Body of pancreas (tissue), 4 donors: Measurements from ENCODE around the gene CCR6. TPM values are rescaled to one million over a fixed set of nuclear protein-coding genes. Genes with fewer than 3 reads are reported as not detected.

ENCODE experiments used
- ATAC-seq: fragments of 150-250 bp; one replicate; pipeline ENCODE4 v1.9.1; 2016
- DNase-seq, 4 donors: peaks; one replicate each; pipeline ENCODE4 v3.0.0-alpha.2; 2019
- H3K27ac ChIP-seq, 4 donors: fragments of 200-600 bp; sonication (generic); 1 replicate in 3 of 4; 2 replicates in 1 of 4; pipeline versions ENCODE4 v1.5.1 to v1.6.1; 2016 to 2019; ENCODE audit warnings: mild to moderate bottlenecking in 1 of 4, mixed read lengths in 1 of 4, moderate library complexity in 1 of 4
- H3K27me3 ChIP-seq, 2 donors: fragments of 200-600 bp; sonication (generic); one replicate each; pipeline ENCODE4 v1.6.0; 2016; ENCODE audit warnings: mild to moderate bottlenecking in 1 of 2
- H3K36me3 ChIP-seq, 2 donors: fragments of 200-600 bp; sonication (generic); replicated peaks in 1 of 2; 2 replicates each; pipeline ENCODE4 v1.5.1; 2016; ENCODE audit warnings: low read depth in 2 of 2; ENCODE audit not compliant: insufficient read depth in 1 of 2
- H3K4me1 ChIP-seq: fragments of 200-600 bp; sonication (generic); one replicate; pipeline ENCODE4 v1.6.0; 2016
- H3K4me3 ChIP-seq, 2 donors: fragments of 200-600 bp; sonication (generic); 1 replicate in 1 of 2; 2 replicates in 1 of 2; pipeline ENCODE4 v1.5.1; 2016 to 2019
- H3K9me3 ChIP-seq, 3 donors: fragments of 200-600 bp; sonication (generic); 1 replicate in 2 of 3; 2 replicates in 1 of 3; pipeline ENCODE4 v1.5.1; 2016
- POLR2A ChIP-seq, 3 donors: fragments of 450-650 bp; IDR thresholded peaks; one replicate each; pipeline ENCODE4 v1.6.1; 2016; ENCODE audit warnings: antibody characterized with exemption in 3 of 3, mild to moderate bottlenecking in 2 of 3
- WGBS, 2 donors: methylation state at CpG; one replicate each; pipeline ENCODE4 v1.1.5; 2017; 5-methylcytosine and 5-hydroxymethylcytosine counted together
- intact Hi-C: fragments of 100-400 bp; cut with DNase I; formaldehyde crosslinking; loops from one replicate; pipeline ENCODE4 v1.15.1; 2023
- total RNA-seq, 2 donors: library from RNA; depleted of rRNA; stranded (reverse); fragments of >200 nt; gene quantifications; one replicate each; pipeline ENCODE4 v1.1.0, GENCODE V29; 2016
- TF ChIP-seq, protein P1 (sequence below), 7 experiments: fragments of 450-650 bp in 4 of 7; fragments of 200-600 bp in 3 of 7; sonication (generic) in 3 of 7; IDR thresholded peaks; one replicate each; pipeline ENCODE4 v1.5.1; 2016 to 2019; ENCODE audit warnings: antibody characterized with exemption in 7 of 7

CCR6 gene
- total RNA-seq, 2 donors from 2014 or later: not detected

GRCh38 chr6:167130712-167131684 lies 8.1 kb downstream of the CCR6 start:
- TF ChIP-seq, protein P1, sequence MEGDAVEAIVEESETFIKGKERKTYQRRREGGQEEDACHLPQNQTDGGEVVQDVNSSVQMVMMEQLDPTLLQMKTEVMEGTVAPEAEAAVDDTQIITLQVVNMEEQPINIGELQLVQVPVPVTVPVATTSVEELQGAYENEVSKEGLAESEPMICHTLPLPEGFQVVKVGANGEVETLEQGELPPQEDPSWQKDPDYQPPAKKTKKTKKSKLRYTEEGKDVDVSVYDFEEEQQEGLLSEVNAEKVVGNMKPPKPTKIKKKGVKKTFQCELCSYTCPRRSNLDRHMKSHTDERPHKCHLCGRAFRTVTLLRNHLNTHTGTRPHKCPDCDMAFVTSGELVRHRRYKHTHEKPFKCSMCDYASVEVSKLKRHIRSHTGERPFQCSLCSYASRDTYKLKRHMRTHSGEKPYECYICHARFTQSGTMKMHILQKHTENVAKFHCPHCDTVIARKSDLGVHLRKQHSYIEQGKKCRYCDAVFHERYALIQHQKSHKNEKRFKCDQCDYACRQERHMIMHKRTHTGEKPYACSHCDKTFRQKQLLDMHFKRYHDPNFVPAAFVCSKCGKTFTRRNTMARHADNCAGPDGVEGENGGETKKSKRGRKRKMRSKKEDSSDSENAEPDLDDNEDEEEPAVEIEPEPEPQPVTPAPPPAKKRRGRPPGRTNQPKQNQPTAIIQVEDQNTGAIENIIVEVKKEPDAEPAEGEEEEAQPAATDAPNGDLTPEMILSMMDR (IDR thresholded peaks at IDR 0.05): no peak
- no peak for TF ChIP-seq POLR2A (IDR thresholded peaks at IDR 0.05)
- no peaks in the 10 kb centered on the region for H3K36me3 ChIP-seq
- H3K27ac ChIP-seq: no peak overlapping the region
- 80 to 85% methylated on average over 33 of the region's 33 CpGs for WGBS, 2 donors
- DNase-seq (no peak), ATAC-seq (no peak)
- no peaks in the 10 kb centered on the region for H3K9me3 ChIP-seq
- no peak overlapping the region for H3K4me3 ChIP-seq
- peaks cover 11% of the 10 kb centered on the region for H3K4me1 ChIP-seq
- intact Hi-C loops: no loop called here
- no peaks in the 10 kb centered on the region for H3K27me3 ChIP-seq

GRCh38 chr6:167134448-167135328 lies 11.8 kb downstream of the CCR6 start:
- no peak for DNase-seq
- ATAC-seq: no peak
- TF ChIP-seq POLR2A (IDR thresholded peaks at IDR 0.05): no peak
- TF ChIP-seq, protein P1 (IDR thresholded peaks at IDR 0.05): no peak
- no peaks in the 10 kb centered on the region for H3K4me1 ChIP-seq
- no peaks in the 10 kb centered on the region for H3K9me3 ChIP-seq
- intact Hi-C loops: no loop called here
- no peak overlapping the region for H3K27ac ChIP-seq
- 73 to 77% methylated on average over 23 of the region's 23 CpGs for WGBS, 2 donors
- no peaks in the 10 kb centered on the region for H3K27me3 ChIP-seq
- no peaks in the 10 kb centered on the region for H3K36me3 ChIP-seq
- H3K4me3 ChIP-seq: no peak overlapping the region

DNA sequence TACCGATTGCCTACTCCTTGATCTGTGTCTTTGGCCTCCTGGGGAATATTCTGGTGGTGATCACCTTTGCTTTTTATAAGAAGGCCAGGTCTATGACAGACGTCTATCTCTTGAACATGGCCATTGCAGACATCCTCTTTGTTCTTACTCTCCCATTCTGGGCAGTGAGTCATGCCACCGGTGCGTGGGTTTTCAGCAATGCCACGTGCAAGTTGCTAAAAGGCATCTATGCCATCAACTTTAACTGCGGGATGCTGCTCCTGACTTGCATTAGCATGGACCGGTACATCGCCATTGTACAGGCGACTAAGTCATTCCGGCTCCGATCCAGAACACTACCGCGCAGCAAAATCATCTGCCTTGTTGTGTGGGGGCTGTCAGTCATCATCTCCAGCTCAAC lies 13.5 kb downstream of the CCR6 start:
- Histone ChIP-seq H3K4me1 (no peaks in the 10 kb centered on the region), H3K36me3 (no peaks in the 10 kb centered on the region), H3K27me3 (no peaks in the 10 kb centered on the region), H3K4me3 (no peak overlapping the region), H3K9me3 (no peaks in the 10 kb centered on the region), H3K27ac (no peak overlapping the region)
- WGBS, 2 donors: 79 to 89% methylated on average over 13 of the region's 13 CpGs
- no peak for DNase-seq
- TF ChIP-seq, protein P1 (IDR thresholded peaks at IDR 0.05): no peak
- no peak for ATAC-seq
- intact Hi-C loops: no loop called here

GRCh38 chr6:167137081-167137480 lies 14.2 kb downstream of the CCR6 start:
- Histone ChIP-seq H3K4me3 (no peak overlapping the region), H3K4me1 (no peaks in the 10 kb centered on the region), H3K36me3 (no peaks in the 10 kb centered on the region), H3K27ac (no peak overlapping the region), H3K9me3 (no peaks in the 10 kb centered on the region), H3K27me3 (no peaks in the 10 kb centered on the region)
- no peak for DNase-seq
- no peak for TF ChIP-seq POLR2A (IDR thresholded peaks at IDR 0.05)
- TF ChIP-seq, protein P1 (IDR thresholded peaks at IDR 0.05): no peak
- no peak for ATAC-seq
- 75 to 82% methylated on average over 10 of the region's 10 CpGs for WGBS, 2 donors
- intact Hi-C loops: no loop called here
